OCI-LY3 (cell line): ENCODE data around the gene ADPGK.
A peak's percentile ranks its signal among the peaks of the same experiment; 100 is the strongest.

Experiments used
- H2AFZ ChIP-seq: fragments of 200-600, 300-600 bp; shearing (Covaris generic); 2 replicates; pipeline ENCODE4 v1.6.0; 2014; ENCODE audit warnings: antibody characterized with exemption, low read depth, low read length
- H3K27ac ChIP-seq: fragments of 200-600, 300-600 bp; sonication (generic); 2 replicates; pipeline ENCODE4 v1.5.1; 2014; ENCODE audit warnings: mild to moderate bottlenecking, low read length, moderate library complexity, mixed read lengths
- H3K27me3 ChIP-seq: fragments of 200-600, 300-600 bp; sonication (generic); 2 replicates; pipeline ENCODE4 v1.6.1; 2014; ENCODE audit warnings: low read depth, low read length, mixed read lengths
- H3K36me3 ChIP-seq: fragments of 200-600, 300-600 bp; sonication (generic); replicated peaks from 2 replicates; pipeline ENCODE3; 2014; ENCODE audit warnings: low read depth, low read length, mixed read lengths
- H3K4me1 ChIP-seq: fragments of 300-600, 200-600 bp; sonication (generic); 2 replicates; pipeline ENCODE4 v1.6.1; 2014; ENCODE audit warnings: low read length, mixed read lengths
- H3K4me2 ChIP-seq: fragments of 200-600, 300-600 bp; sonication (generic); 2 replicates; pipeline ENCODE4 v1.6.1; 2014; ENCODE audit warnings: low read length, mixed read lengths
- H3K4me3 ChIP-seq: fragments of 300-600, 200-600 bp; sonication (generic); 2 replicates; pipeline ENCODE4 v1.5.1; 2014; ENCODE audit warnings: antibody characterized with exemption, mild to moderate bottlenecking, low read length, moderate library complexity
- H3K79me2 ChIP-seq: fragments of 300-600, 200-600 bp; shearing (Covaris generic); 2 replicates; pipeline ENCODE4 v1.6.1; 2014; ENCODE audit warnings: mild to moderate bottlenecking, low read length, mixed read lengths
- H3K9ac ChIP-seq: fragments of 300-600, 200-600 bp; shearing (Covaris generic); 2 replicates; pipeline ENCODE4 v1.6.0; 2014; ENCODE audit warnings: mild to moderate bottlenecking, low read length, moderate library complexity
- H3K9me3 ChIP-seq: fragments of 200-600, 300-600 bp; shearing (Covaris generic); 2 replicates; pipeline ENCODE4 v1.6.1; 2014; ENCODE audit warnings: low read length, mixed read lengths; ENCODE audit not compliant: insufficient read depth
- H4K20me1 ChIP-seq: fragments of 200-600, 300-600 bp; sonication (generic); 2 replicates; pipeline ENCODE4 v1.6.1; 2016; ENCODE audit warnings: low read length, mixed read lengths; ENCODE audit not compliant: insufficient read depth
- EZH2phosphoT487 ChIP-seq: fragments of 200-600 bp; shearing (Covaris generic); IDR thresholded peaks from 2 replicates; pipeline ENCODE4 v1.6.1; 2018; ENCODE audit warnings: antibody characterized with exemption, mixed run types, low read depth
- TF ChIP-seq, protein P1 (sequence below): fragments of 200-600, 300-600 bp; sonication (generic); IDR thresholded peaks from 2 replicates; pipeline ENCODE4 v1.5.1; 2014; ENCODE audit warnings: antibody characterized with exemption, low read length, low read depth

The ADPGK gene

GRCh38 chr15:72751751-72752455 is 31.7 kb downstream of the ADPGK start:
- Histone ChIP-seq H3K4me1 (no peaks in the 10 kb centered on the region), H3K36me3 (peaks cover 83% of the 10 kb centered on the region), H4K20me1 (no peaks in the 10 kb centered on the region), H3K27me3 (no peaks in the 10 kb centered on the region), H3K27ac (no peak overlapping the region), H3K9me3 (no peaks in the 10 kb centered on the region), H3K79me2 (no peaks in the 10 kb centered on the region), H3K4me3 (no peak overlapping the region), H2AFZ (no peak overlapping the region), H3K9ac (no peak overlapping the region), H3K4me2 (no peak overlapping the region)
- TF ChIP-seq, protein P1, sequence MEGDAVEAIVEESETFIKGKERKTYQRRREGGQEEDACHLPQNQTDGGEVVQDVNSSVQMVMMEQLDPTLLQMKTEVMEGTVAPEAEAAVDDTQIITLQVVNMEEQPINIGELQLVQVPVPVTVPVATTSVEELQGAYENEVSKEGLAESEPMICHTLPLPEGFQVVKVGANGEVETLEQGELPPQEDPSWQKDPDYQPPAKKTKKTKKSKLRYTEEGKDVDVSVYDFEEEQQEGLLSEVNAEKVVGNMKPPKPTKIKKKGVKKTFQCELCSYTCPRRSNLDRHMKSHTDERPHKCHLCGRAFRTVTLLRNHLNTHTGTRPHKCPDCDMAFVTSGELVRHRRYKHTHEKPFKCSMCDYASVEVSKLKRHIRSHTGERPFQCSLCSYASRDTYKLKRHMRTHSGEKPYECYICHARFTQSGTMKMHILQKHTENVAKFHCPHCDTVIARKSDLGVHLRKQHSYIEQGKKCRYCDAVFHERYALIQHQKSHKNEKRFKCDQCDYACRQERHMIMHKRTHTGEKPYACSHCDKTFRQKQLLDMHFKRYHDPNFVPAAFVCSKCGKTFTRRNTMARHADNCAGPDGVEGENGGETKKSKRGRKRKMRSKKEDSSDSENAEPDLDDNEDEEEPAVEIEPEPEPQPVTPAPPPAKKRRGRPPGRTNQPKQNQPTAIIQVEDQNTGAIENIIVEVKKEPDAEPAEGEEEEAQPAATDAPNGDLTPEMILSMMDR = no peak
- no peak for TF ChIP-seq EZH2phosphoT487

- Histone ChIP-seq H3K4me3 (no peak overlapping the region), H3K4me2 (no peak overlapping the region), H3K9ac (no peak overlapping the region), H3K27ac (no peak overlapping the region), H3K36me3 (peaks cover 69% of the 10 kb centered on the region), H3K27me3 (no peaks in the 10 kb centered on the region), H4K20me1 (no peaks in the 10 kb centered on the region), H3K9me3 (no peaks in the 10 kb centered on the region), H3K4me1 (no peaks in the 10 kb centered on the region), H3K79me2 (no peaks in the 10 kb centered on the region), H2AFZ (no peak overlapping the region)
- TF ChIP-seq, protein P1 = no peak
- no peak for TF ChIP-seq EZH2phosphoT487
These were observed 33.9 kb downstream of the ADPGK start for GRCh38 chr15:72749700-72750099.

- Histone ChIP-seq H3K27ac (peak overlapping the region; percentile 65), H3K4me3 (peak overlapping the region; percentile 53), H3K79me2 (no peaks in the 10 kb centered on the region; the same call in 1 of the 2 replicates), H3K9ac (peak overlapping the region; percentile 23; the same call in 1 of the 2 replicates), H3K36me3 (peaks cover 52% of the 10 kb centered on the region), H4K20me1 (peaks cover 9% of the 10 kb centered on the region; the same call in 1 of the 2 replicates), H3K27me3 (no peaks in the 10 kb centered on the region), H3K9me3 (no peaks in the 10 kb centered on the region), H3K4me1 (peaks cover 26% of the 10 kb centered on the region), H3K4me2 (peak overlapping the region; percentile 72), H2AFZ (no peak overlapping the region)
- no peak for TF ChIP-seq EZH2phosphoT487
- TF ChIP-seq, protein P1 = no peak
These were observed 43.3 kb downstream of the ADPGK start for GRCh38 chr15:72740219-72740618.

DNA sequence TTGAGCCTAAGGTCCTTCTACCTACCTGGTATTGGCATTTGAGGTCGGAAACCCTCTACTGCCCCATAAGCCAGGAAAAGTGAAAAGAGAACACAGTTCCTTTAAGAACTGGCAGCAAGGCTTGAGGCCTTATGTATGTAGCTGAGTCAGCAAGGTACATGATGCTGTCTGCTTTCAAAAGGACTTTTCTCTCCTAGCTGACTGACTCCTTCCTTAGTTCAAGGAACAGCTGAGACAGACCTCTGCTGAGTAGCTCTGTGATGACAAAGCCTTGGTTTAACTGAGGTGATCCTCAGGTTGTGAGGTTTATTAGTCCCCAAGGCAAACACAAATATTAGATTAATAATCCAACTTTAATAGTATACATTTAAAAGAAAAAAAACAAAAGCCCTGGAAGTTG is 45.8 kb downstream of the ADPGK start:
- peaks cover 12% of the 10 kb centered on the region; the same call in 1 of the 2 replicates for H4K20me1 ChIP-seq
- H3K79me2 ChIP-seq = no peaks in the 10 kb centered on the region; the same call in 1 of the 2 replicates
- no peak overlapping the region for H2AFZ ChIP-seq
- H3K27ac ChIP-seq = no peak overlapping the region
- no peak overlapping the region for H3K4me2 ChIP-seq
- peaks cover 55% of the 10 kb centered on the region for H3K36me3 ChIP-seq
- H3K4me1 ChIP-seq = peaks cover 26% of the 10 kb centered on the region
- TF ChIP-seq EZH2phosphoT487 = no peak
- TF ChIP-seq, protein P1 = no peak
- H3K9me3 ChIP-seq = no peaks in the 10 kb centered on the region
- no peak overlapping the region for H3K9ac ChIP-seq
- H3K27me3 ChIP-seq = no peaks in the 10 kb centered on the region
- H3K4me3 ChIP-seq = no peak overlapping the region
